GM20000 (cell line): ENCODE measurements around the gene PGAM5.

Experiments
- DNase-seq: peaks from one replicate; pipeline ENCODE4 v3.0.0; 2012; ENCODE audit warnings: low spot score
- CTCF ChIP-seq: IDR thresholded peaks from 2 replicates; pipeline ENCODE4 v1.5.1; 2012; ENCODE audit warnings: mild to moderate bottlenecking, control low read depth; ENCODE audit errors: extremely low read depth, missing control alignments

Gene PGAM5

GRCh38 chr12:132717011-132717410 is 6.4 kb downstream of the PGAM5 start:
- DNase-seq: no peak
- TF ChIP-seq CTCF: no peak

- TF ChIP-seq CTCF: no peak
- DNase-seq: no peak
These were observed 7.1 kb downstream of the PGAM5 start for GRCh38 chr12:132717531-132718387.

GRCh38 chr12:132718644-132719043 is 8.0 kb downstream of the PGAM5 start:
- TF ChIP-seq CTCF: no peak
- DNase-seq: no peak

DNA sequence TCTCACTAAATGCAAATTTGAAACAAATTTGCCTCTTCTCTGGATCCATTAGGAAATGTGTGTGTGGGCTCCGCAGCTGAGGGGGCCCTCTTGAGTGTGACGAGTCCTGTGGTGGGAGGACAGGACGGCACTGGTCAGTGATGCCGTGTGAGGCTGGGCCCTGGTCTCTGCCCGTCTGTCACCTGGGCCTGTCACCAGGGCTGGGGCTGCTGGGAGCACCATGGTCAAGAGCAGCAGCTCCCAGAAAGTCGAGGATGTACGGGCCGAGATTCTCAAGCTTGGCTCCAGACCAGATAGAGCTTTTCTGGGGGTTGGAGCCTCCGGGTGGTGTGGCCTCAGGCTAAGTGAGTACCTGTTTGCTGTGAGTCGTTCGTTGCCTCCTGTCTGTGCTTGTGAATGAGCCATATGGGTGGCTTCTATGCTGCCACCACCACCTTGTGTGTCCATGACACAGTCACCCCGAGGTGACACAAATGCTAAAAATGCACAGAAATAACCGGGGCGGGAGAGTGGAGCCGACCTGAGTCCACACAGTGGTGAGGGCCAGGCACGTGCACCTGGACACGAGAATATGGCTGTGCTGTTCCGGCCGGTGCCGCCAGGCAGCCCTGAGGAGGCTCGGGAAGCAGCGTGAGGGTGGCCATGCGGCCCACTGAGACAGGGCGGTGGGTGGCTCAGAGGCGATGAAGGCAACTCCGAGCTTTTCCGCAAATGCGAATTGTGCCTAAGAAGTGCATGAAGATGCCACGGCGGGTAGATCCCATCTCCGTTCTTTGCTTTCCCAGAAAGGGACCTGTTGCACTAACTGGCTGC is 8.7 kb downstream of the PGAM5 start:
- TF ChIP-seq CTCF: no peak
- no peak for DNase-seq

DNA sequence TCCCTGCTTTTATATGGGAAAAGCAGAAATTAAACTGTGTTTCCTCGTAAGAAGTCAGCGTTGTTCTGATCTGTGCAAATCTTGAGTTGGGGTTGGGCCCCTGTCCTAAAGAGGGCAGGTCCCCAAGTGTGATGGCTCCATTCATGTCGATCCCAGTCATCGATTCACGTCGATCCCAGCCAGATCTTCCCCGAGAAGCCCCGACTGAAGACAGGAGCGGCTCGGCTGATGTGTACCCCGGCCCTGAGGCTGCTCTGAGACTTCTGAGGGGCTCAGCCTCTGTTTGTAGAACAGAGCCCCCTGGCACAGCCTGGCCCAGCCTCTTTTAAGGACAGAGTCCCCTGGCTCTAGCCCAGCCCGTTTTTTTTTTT is 9.3 kb downstream of the PGAM5 start:
- DNase-seq: no peak
- TF ChIP-seq CTCF: no peak

DNA sequence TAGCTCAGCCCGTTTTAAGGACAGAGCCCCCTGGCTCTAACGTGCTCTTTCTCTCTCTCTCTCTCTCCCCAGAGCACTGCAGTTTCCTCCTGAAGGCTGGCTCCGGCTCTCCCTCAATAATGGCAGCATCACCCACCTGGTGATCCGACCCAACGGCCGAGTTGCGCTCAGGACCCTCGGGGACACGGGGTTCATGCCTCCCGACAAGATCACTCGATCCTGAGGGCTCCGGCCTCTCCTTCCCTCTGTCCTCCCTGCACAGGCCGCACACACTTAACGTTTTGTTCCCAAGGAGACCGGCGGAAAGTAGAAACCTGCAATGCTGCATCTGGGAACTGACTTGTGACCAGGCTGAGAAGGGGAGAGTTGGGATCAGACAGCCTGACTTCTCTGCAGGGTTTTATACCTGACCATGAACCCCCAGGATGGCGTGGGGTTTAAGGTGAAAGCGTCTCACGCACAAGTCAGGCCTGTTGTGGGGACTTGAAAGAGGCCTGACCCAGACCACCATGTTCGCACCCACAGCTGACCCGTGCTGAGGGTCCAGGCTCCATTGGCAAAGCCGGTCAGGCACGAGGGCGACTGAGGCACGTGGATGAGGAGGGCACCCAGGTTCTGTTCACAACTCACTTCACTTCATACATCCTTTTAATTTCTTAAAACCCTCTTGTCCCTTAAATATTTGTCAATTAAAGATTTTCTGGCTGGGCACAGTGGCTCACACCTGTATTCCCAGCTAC is 10.1 kb downstream of the PGAM5 start:
- no peak for DNase-seq
- TF ChIP-seq CTCF: no peak
